Upper lobe of right lung (tissue), 1 donor: ENCODE measurements around the gene SLC2A14. TPM values are rescaled to one million over a fixed set of nuclear protein-coding genes. Genes with fewer than 3 reads are reported as not detected.
"Not testable (repeated sequence)": the region's sequence is repeated elsewhere in the genome, so short reads cannot be mapped to it uniquely, and the experiment has no call there.

Source experiments
- ATAC-seq: fragments of 200-7000 bp; cut with Tn5 transposase; one replicate; pipeline ENCODE4 v1.9.1; 2020; ENCODE audit warnings: mild to moderate bottlenecking, moderate library complexity
- DNase-seq: peaks from one replicate; pipeline ENCODE4 v3.0.0-alpha.2; 2020
- H3K27ac ChIP-seq: fragments of 200-600 bp; one replicate; pipeline ENCODE4 v1.8.0; 2022
- H3K27me3 ChIP-seq: fragments of 200-600 bp; one replicate; pipeline ENCODE4 v1.8.0; 2022; ENCODE audit warnings: mild to moderate bottlenecking
- H3K36me3 ChIP-seq: fragments of 200-600 bp; one replicate; pipeline ENCODE4 v1.8.0; 2022
- H3K4me1 ChIP-seq: fragments of 200-600 bp; one replicate; pipeline ENCODE4 v1.8.0; 2022
- H3K4me3 ChIP-seq: fragments of 200-600 bp; one replicate; pipeline ENCODE4 v1.8.0; 2022; ENCODE audit warnings: mild to moderate bottlenecking
- H3K9me3 ChIP-seq: fragments of 200-600 bp; one replicate; pipeline ENCODE4 v1.8.0; 2022
- intact Hi-C: fragments of 100-400 bp; cut with DNase I; formaldehyde crosslinking; loops from one replicate; pipeline ENCODE4 v1.11.0; 2022
- total RNA-seq: library from RNA; stranded (reverse); fragmentation: NEBNext Ultra II Directional; extraction: Animal tissue kit (Norgen Biotek cat#: 25700); gene quantifications from one replicate; pipeline ENCODE4 v1.2.1, GENCODE V29; 2021
- TF ChIP-seq, protein P1 (sequence below): fragments of 200-600 bp; IDR thresholded peaks from one replicate; pipeline ENCODE4 v1.8.0; 2022; ENCODE audit warnings: antibody characterized with exemption
- donor health status: DM: no; HTN: yes; CAD: no; lungs with severe emphysema.

Gene SLC2A14
- total RNA-seq, 1 donor from 2014 or later: not detected

GRCh38 chr12:7870335-7870734, 2.4 kb downstream of the SLC2A14 start:
- Histone ChIP-seq H3K27me3 (peaks cover 24% of the 10 kb centered on the region), H3K27ac (no peak overlapping the region), H3K4me3 (no peak overlapping the region), H3K36me3 (no peaks in the 10 kb centered on the region), H3K9me3 (no peaks in the 10 kb centered on the region), H3K4me1 (peaks cover 4% of the 10 kb centered on the region)
- intact Hi-C loops: no loop called here
- DNase-seq: no peak
- no peak for ATAC-seq
- TF ChIP-seq, protein P1, sequence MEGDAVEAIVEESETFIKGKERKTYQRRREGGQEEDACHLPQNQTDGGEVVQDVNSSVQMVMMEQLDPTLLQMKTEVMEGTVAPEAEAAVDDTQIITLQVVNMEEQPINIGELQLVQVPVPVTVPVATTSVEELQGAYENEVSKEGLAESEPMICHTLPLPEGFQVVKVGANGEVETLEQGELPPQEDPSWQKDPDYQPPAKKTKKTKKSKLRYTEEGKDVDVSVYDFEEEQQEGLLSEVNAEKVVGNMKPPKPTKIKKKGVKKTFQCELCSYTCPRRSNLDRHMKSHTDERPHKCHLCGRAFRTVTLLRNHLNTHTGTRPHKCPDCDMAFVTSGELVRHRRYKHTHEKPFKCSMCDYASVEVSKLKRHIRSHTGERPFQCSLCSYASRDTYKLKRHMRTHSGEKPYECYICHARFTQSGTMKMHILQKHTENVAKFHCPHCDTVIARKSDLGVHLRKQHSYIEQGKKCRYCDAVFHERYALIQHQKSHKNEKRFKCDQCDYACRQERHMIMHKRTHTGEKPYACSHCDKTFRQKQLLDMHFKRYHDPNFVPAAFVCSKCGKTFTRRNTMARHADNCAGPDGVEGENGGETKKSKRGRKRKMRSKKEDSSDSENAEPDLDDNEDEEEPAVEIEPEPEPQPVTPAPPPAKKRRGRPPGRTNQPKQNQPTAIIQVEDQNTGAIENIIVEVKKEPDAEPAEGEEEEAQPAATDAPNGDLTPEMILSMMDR: no peak

GRCh38 chr12:7869137-7869536, 3.6 kb downstream of the SLC2A14 start:
- TF ChIP-seq, protein P1: no peak
- Histone ChIP-seq H3K36me3 (no peaks in the 10 kb centered on the region), H3K27ac (no peak overlapping the region), H3K4me3 (no peak overlapping the region), H3K9me3 (no peaks in the 10 kb centered on the region), H3K4me1 (peaks cover 4% of the 10 kb centered on the region), H3K27me3 (peaks cover 24% of the 10 kb centered on the region)
- no peak for ATAC-seq
- intact Hi-C loops: no loop called here
- DNase-seq: no peak

DNA sequence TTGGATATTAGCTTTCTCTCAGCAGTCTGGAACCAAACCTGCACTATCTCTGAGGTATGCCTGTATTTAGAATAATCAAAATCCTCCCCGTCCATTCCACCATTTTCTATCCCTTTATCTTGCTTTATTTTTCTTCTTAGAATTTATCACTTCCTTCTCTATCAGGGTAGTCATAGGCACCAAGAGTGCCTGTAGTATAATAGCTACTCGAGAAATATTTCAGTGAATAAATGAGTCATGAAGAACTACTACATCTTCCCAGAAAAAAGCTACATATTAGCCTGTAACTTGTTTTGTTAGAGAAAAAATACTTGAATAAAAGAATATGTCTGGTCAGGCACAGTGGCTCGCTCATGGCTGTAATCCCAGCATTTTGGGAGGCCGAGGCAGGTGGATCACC, 4.3 kb downstream of the SLC2A14 start:
- H3K9me3 ChIP-seq: no peaks in the 10 kb centered on the region
- no peak overlapping the region for H3K27ac ChIP-seq
- peaks cover 21% of the 10 kb centered on the region for H3K27me3 ChIP-seq
- no peak overlapping the region for H3K4me3 ChIP-seq
- TF ChIP-seq, protein P1: no peak
- intact Hi-C loops: no loop called here
- no peaks in the 10 kb centered on the region for H3K36me3 ChIP-seq
- H3K4me1 ChIP-seq: peaks cover 4% of the 10 kb centered on the region
- ATAC-seq (no peak), DNase-seq (no peak)

- no peak for ATAC-seq
- intact Hi-C loops: loop anchor here (5.0 kb wide), 1 partner anchor 133 kb away; no protein-coding TSS in a partner anchor
- DNase-seq: no peak
Measured at GRCh38 chr12:7864601-7865150, 8.0 kb downstream of the SLC2A14 start.

DNA sequence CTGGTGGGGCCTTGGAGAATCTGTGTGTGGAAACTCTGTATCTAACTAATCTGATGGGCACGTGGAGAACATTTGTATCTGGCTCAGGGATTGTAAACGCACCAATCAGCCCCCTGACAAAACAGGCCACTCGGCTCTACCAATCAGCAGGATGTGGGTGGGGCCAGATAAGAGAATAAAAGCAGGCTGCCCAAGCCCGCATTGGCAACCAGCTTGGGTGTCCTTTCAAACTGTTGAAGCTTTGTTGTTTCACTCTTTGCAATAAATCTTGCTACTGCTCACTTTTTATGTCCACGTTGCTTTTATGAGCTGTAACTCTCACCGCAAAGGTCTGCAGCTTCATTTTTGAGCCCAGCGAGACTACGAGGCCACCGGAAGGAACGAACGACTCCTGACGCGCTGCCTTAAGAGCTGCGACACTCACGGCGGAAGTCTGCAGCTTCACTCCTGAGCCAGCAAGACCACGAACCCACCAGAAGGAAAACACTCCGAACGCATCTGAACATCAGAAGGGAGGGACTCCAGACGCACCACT, 9.8 kb downstream of the SLC2A14 start:
- DNase-seq, ATAC-seq: not testable (repeated sequence)

More at GRCh38 chr12:7864601-7865150, 8.0 kb downstream of the SLC2A14 start:
- TF ChIP-seq, protein P1: no peak
- no peaks in the 10 kb centered on the region for H3K4me1 ChIP-seq
- no peak overlapping the region for H3K27ac ChIP-seq
- no peaks in the 10 kb centered on the region for H3K9me3 ChIP-seq
- no peak overlapping the region for H3K4me3 ChIP-seq
- no peaks in the 10 kb centered on the region for H3K36me3 ChIP-seq
- H3K27me3 ChIP-seq: no peaks in the 10 kb centered on the region

GRCh38 chr12:7862301-7862700, 10.4 kb downstream of the SLC2A14 start:
- H3K27me3 ChIP-seq, DNase-seq, H3K4me1 ChIP-seq, H3K27ac ChIP-seq, ATAC-seq, H3K4me3 ChIP-seq, H3K9me3 ChIP-seq, H3K36me3 ChIP-seq: not testable (repeated sequence)
- intact Hi-C loops: loop anchor here (5.0 kb wide), 1 partner anchor 135 kb away; no protein-coding TSS in a partner anchor

More for the DNA sequence above, 9.8 kb downstream of the SLC2A14 start:
- H3K4me3 ChIP-seq, H3K9me3 ChIP-seq, H3K27ac ChIP-seq, H3K4me1 ChIP-seq, H3K27me3 ChIP-seq, H3K36me3 ChIP-seq: not testable (repeated sequence)
- intact Hi-C loops: loop anchor here (5.0 kb wide), 1 partner anchor 134 kb away; no protein-coding TSS in a partner anchor
